NCI-H510A (cell line): ENCODE measurements around the gene KDM6B.
"Not testable (repeated sequence)": the region's sequence is repeated elsewhere in the genome, so short reads cannot be mapped to it uniquely, and the experiment has no call there.

Experiments
- DNase-seq: peaks from one replicate; lab custom pipeline; 2025; lab: John Stamatoyannopoulos, UW

Gene KDM6B

GRCh38 chr17:7833795-7834541 is at the start of gene KDM6B:
Gene KDM6B, plus strand, starts transcription at chr17:7834217. Its CDS starts 11,338 bp downstream, at chr17:7845555.
- DNase-seq = peak; percentile 86

GRCh38 chr17:7786866-7787265 is 47.2 kb upstream of the KDM6B start:
- DNase-seq = no peak

- DNase-seq = no peak
Observed at GRCh38 chr17:7789131-7789530, 44.9 kb upstream of the KDM6B start.

- no peak for DNase-seq
Observed at GRCh38 chr17:7790150-7790549, 43.9 kb upstream of the KDM6B start.

GRCh38 chr17:7792611-7793010 is 41.4 kb upstream of the KDM6B start:
- no peak for DNase-seq

GRCh38 chr17:7794075-7794663 is 39.8 kb upstream of the KDM6B start:
- DNase-seq = no peak

GRCh38 chr17:7797976-7798375 is 36.0 kb upstream of the KDM6B start:
- DNase-seq = no peak

- no peak for DNase-seq
Observed at GRCh38 chr17:7798839-7799238, 35.2 kb upstream of the KDM6B start.

GRCh38 chr17:7803981-7804380 is 30.0 kb upstream of the KDM6B start:
- DNase-seq = no peak

- DNase-seq = no peak
Observed at GRCh38 chr17:7806587-7806986, 27.4 kb upstream of the KDM6B start.

- no peak for DNase-seq
Observed at GRCh38 chr17:7807206-7807605, 26.8 kb upstream of the KDM6B start.

- no peak for DNase-seq
Observed at GRCh38 chr17:7809086-7809790, 24.8 kb upstream of the KDM6B start.

GRCh38 chr17:7809791-7810343 is 24.1 kb upstream of the KDM6B start:
- DNase-seq = not testable (repeated sequence)

GRCh38 chr17:7811251-7811650 is 22.8 kb upstream of the KDM6B start:
- no peak for DNase-seq

GRCh38 chr17:7814969-7815368 is 19.0 kb upstream of the KDM6B start:
- no peak for DNase-seq

GRCh38 chr17:7816926-7817642 is 16.9 kb upstream of the KDM6B start:
- DNase-seq = no peak

GRCh38 chr17:7817643-7817964 is 16.4 kb upstream of the KDM6B start:
- no peak for DNase-seq

- DNase-seq = no peak
Observed at GRCh38 chr17:7818026-7818425, 16.0 kb upstream of the KDM6B start.

GRCh38 chr17:7818746-7819645 is 15.0 kb upstream of the KDM6B start:
- DNase-seq = no peak

- DNase-seq = no peak
Observed at GRCh38 chr17:7820231-7820630, 13.8 kb upstream of the KDM6B start.

GRCh38 chr17:7822126-7822525 is 11.9 kb upstream of the KDM6B start:
- DNase-seq = no peak
